ENCODE results near the gene MAN1C1.

Gene MAN1C1

DNA sequence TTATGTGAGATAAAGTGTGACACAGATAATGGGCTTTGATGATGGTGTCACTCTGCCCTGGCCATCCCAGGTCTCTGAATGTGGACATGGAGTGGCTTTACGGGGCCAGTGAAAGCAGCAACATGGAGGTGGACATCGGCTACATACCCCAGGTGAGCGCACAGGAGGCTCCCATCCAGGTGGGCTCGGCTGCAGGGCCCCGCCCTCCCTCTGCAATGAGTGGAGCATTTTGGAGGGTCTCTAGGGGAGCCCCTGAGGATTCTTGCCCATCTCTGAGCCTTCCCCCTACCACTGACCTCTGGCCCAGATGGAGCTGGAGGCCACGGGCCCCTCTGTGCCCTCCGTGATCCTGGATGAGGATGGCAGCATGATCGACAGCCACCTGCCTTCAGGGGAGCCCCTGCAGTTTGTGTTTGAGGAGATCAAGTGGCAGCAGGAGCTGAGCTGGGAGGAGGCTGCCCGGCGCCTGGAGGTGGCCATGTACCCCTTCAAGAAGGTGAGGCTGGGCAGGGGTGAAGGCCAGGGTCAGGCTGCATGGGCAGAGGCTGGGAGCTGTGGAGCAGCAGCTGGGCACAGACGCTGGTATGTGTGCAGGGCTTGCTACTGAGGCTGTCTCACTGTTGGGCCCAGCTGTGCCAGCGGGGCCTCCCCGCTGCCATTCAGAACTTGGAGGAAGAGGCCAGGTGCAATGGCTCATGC is 194.9 kb downstream of the MAN1C1 start:
- no peak for DNase-seq (ENCODE audit: extremely low read depth, insufficient read length)
- Histone ChIP-seq H3K36me3 (ENCODE audit: control insufficient read depth, insufficient read depth, low read length) (no peaks in the 10 kb centered on the region), H3K4me3 (replicated peaks; ENCODE audit: low read depth, low read length) (no peak overlapping the region), H3K27me3 (replicated peaks; ENCODE audit: control insufficient read depth, insufficient read depth, low read length) (no peaks in the 10 kb centered on the region)
- TF ChIP-seq, protein P1, sequence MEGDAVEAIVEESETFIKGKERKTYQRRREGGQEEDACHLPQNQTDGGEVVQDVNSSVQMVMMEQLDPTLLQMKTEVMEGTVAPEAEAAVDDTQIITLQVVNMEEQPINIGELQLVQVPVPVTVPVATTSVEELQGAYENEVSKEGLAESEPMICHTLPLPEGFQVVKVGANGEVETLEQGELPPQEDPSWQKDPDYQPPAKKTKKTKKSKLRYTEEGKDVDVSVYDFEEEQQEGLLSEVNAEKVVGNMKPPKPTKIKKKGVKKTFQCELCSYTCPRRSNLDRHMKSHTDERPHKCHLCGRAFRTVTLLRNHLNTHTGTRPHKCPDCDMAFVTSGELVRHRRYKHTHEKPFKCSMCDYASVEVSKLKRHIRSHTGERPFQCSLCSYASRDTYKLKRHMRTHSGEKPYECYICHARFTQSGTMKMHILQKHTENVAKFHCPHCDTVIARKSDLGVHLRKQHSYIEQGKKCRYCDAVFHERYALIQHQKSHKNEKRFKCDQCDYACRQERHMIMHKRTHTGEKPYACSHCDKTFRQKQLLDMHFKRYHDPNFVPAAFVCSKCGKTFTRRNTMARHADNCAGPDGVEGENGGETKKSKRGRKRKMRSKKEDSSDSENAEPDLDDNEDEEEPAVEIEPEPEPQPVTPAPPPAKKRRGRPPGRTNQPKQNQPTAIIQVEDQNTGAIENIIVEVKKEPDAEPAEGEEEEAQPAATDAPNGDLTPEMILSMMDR (IDR thresholded peaks at IDR 0.05; ENCODE audit: insufficient read depth, low read length, poor library complexity, severe bottlenecking) = no peak

DNA sequence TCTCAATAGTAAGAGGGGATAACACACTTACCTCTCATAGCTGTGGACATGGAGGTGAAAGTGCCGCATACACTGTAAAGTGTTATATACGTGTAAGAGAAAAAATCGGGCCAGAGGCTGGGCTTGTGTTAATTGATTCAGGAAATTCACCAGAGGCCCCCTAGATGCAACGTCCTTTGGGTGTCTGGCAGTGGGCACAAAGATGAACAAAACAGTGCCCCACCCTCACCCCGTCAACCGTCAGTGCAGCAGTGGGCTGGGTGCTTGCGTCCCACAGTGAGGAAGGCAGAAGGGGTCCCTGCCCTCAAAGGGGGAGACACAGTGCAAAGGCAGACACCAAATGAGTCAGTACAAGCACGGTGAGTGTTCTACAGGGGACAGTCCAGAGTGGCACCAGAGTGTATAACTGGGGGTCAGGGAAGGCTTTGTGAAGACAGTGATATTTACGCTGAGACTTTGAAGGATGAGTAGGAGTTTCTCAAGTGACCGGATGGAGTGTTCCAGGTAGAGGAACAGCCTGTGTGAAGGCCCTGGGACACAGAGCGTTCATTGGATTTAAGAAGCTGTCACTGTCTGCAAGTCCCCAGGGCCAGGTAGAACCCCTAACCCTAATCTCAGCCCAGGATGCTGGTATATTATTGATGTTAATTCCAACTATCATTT is 196.6 kb downstream of the MAN1C1 start:
- DNase-seq (ENCODE audit: extremely low read depth, insufficient read length) = no peak
- Histone ChIP-seq H3K36me3 (ENCODE audit: control insufficient read depth, insufficient read depth, low read length) (no peaks in the 10 kb centered on the region), H3K27me3 (replicated peaks; ENCODE audit: control insufficient read depth, insufficient read depth, low read length) (no peaks in the 10 kb centered on the region), H3K4me3 (replicated peaks; ENCODE audit: low read depth, low read length) (no peak overlapping the region)
- TF ChIP-seq, protein P1 (IDR thresholded peaks at IDR 0.05; ENCODE audit: insufficient read depth, low read length, poor library complexity, severe bottlenecking) = no peak

DNA sequence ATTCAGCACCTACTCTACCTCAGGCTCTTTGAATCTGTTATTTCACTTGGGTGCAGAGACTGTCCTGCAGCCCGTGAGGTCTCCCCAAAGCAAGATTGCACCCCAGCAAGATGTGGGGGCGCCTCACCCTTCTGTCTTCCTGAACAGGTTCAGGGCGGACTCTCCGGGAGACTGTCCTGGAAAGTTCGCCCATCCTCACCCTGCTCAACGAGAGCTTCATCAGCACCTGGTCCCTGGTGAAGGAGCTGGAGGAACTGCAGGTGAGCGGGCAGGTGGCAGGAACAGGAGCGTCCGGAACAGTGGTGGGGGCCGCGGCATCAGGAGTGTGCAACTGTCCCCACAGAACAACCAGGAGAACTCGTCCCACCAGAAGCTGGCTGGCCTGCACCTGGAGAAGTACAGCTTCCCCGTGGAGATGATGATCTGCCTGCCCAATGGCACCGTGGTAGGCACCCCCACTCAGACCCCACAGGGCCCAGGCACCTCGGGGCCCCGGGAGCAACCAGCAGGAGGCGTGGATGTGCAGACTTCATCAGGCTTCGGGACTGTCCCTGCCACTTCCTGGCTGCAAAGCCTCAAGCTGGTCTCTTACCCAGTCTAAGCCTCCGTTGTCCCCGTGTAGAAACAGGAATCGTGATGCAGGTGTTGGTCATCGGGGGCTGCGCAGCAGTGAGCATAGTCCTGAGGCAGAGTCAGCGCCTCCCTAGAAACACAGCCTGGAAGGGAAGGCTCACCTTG is 197.3 kb downstream of the MAN1C1 start:
- H3K36me3 ChIP-seq (ENCODE audit: control insufficient read depth, insufficient read depth, low read length) = no peaks in the 10 kb centered on the region
- no peak overlapping the region for H3K4me3 ChIP-seq (replicated peaks; ENCODE audit: low read depth, low read length)
- TF ChIP-seq, protein P1 (IDR thresholded peaks at IDR 0.05; ENCODE audit: insufficient read depth, low read length, poor library complexity, severe bottlenecking) = peak; percentile 24
- H3K27me3 ChIP-seq (replicated peaks; ENCODE audit: control insufficient read depth, insufficient read depth, low read length) = no peaks in the 10 kb centered on the region
- DNase-seq (ENCODE audit: extremely low read depth, insufficient read length) = no peak

DNA sequence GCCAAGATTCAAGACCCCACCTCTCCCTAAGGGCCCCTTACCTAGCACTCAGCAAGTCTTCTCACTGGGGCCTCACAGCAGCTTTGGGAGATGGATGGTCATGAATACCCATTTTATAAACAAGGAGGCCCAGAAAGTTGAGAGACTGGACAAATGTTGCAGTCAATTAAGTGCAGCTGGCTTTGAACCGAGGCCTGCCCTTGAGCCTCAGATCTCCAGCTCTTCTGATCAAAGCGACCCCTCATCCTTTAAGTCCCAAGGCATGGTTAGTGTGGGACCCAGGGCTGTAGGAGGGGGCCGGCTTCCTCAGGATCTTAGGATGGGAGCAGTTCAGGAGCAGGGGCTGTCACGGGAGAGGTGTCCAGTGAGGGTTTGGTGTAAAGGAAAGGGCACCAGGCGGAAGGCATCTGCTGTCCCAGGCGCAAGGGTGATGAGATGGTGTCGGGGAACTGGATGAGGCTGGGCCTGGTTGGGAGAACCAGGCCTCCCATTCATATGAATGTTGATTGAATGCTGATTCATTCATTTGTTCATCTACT is 198.0 kb downstream of the MAN1C1 start:
- TF ChIP-seq, protein P1 (IDR thresholded peaks at IDR 0.05; ENCODE audit: insufficient read depth, low read length, poor library complexity, severe bottlenecking) = no peak
- H3K27me3 ChIP-seq (replicated peaks; ENCODE audit: control insufficient read depth, insufficient read depth, low read length) = no peaks in the 10 kb centered on the region
- H3K36me3 ChIP-seq (ENCODE audit: control insufficient read depth, insufficient read depth, low read length) = no peaks in the 10 kb centered on the region
- no peak for DNase-seq (ENCODE audit: extremely low read depth, insufficient read length)
- no peak overlapping the region for H3K4me3 ChIP-seq (replicated peaks; ENCODE audit: low read depth, low read length)

DNA sequence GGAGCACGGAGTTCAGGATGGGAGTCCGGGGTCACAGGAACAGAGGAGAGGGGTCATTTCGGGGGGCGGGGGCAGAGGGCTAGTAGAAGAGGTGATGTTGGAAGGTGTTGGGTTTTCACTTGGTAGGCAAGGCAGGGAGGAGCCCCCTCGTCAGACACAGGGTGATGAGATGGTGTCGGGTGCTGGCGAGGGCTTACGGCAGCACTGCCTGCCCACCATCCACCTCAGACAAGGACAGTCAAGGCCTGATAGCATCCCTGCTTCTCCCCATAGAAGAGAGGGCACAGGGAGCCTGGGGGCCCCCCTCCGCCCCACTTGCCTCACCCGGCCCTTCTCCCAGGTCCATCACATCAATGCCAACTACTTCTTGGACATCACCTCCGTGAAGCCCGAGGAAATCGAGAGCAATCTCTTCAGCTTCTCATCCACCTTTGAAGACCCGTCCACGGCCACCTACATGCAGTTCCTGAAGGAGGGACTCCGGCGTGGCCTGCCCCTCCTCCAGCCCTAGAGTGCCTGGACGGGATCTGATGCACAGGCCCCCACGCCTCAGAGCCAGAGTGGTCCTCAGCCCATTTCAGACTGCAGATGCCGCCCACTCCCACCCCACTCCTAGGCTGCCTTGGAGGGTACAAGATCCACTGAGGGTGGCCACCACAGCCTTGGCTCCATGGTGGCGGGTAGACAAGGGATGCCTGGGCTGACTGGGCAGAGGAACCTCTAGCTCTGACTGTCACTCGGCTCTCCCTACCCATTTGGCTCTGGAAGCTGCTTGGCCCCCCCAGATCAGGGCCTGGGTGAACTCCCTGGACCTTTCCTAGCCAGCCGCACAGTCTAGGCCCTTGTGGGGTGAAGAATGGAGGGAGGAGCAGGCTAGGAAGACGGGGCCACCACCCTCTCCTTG is 198.9 kb downstream of the MAN1C1 start:
- H3K36me3 ChIP-seq (ENCODE audit: control insufficient read depth, insufficient read depth, low read length) = no peaks in the 10 kb centered on the region
- TF ChIP-seq, protein P1 (IDR thresholded peaks at IDR 0.05; ENCODE audit: insufficient read depth, low read length, poor library complexity, severe bottlenecking) = no peak

More for the DNA sequence above, 198.9 kb downstream of the MAN1C1 start:
- Histone ChIP-seq H3K4me3 (replicated peaks; ENCODE audit: low read depth, low read length) (no peak overlapping the region), H3K27me3 (replicated peaks; ENCODE audit: control insufficient read depth, insufficient read depth, low read length) (no peaks in the 10 kb centered on the region)
- no peak for DNase-seq (ENCODE audit: extremely low read depth, insufficient read length)

Measured in GM06990 (cell line).